GM19025 (cell line): ENCODE measurements around the gene ST3GAL3.

ENCODE experiments used
- ATAC-seq: cut with Tn5 transposase; IDR thresholded peaks from one replicate; pipeline ENCODE4 v1.9.1; 2021; ENCODE audit warnings: mild to moderate bottlenecking, low read depth, moderate library complexity; ENCODE audit not compliant: unreplicated experiment

The ST3GAL3 gene

DNA sequence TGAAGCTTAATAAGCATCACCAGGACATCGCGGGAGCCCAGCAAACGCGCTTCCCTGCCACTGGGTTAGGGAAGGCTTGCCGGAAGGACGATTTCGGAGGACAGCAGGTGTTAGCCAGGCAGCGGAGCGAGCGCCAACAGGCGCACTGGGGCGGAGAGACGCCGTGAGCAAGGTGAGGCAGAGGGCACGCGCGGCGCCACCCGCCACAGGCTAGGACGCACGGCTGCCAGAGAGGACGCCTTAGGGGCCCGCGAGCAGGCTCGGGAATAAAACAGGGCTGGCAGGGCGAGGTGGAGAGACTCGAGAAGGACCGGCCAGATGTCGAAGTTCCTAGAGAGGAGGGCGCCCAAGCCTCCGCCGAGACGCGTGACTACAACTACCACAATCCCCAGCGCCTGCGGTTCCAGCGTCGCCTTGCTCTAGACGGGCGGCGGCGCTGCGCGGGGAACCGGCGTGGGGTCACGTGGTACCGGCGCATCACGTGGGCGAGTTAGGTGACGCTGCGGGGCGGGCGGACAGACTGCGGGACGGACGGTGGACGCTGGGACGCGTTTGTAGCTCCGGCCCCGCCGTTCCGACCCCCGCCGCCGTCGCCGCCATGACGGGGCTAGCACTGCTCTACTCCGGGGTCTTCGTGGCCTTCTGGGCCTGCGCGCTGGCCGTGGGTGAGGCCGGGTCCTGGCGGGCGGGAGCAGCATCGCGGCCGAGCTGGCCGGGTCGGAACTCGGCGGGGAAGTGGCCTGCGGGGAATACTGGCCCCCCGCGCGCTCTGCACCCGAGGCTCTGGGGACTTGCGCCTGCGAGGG is 267.3 kb downstream of the ST3GAL3 start, which contains the start of gene ATP6V0B:
Gene ATP6V0B, plus strand, starts transcription at position 518 of the 806 bp plus-strand sequence. Its CDS starts 81 bp downstream, at position 599.
- peak; percentile 68 for ATAC-seq

DNA sequence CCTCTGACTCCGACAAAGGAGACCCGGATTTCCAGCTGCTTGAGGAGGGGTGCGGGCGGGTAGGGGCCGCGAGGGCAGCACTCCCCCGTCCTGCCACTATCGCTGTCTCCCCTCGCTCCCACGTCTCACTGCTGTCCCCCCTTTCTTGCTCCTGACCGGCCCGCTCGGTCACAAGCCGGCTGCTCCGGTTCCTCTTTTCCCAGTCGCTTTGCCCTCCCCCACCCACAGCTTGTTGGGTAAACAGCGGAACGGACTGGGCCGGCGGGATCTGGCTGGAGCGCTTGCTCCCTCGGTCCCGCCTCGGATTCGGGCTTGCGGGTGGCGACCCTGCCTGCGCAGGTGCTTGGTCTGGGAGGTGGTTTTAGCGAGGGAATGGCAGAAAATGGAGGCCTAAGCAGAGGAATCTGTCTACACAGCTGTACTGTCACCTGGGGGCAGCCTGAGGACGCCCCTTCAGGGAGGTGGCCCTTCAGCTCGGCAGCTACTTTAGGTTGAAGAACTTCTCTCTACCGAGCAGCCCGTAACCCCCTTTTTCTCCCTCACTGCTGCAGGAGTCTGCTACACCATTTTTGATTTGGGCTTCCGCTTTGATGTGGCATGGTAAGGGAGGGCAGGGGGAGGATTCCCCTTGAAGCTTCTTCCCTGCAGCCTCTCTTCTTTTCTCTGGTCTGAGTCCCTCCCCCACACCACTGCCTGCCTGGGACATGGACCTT is 268.1 kb downstream of the ST3GAL3 start:
- no peak for ATAC-seq

DNA sequence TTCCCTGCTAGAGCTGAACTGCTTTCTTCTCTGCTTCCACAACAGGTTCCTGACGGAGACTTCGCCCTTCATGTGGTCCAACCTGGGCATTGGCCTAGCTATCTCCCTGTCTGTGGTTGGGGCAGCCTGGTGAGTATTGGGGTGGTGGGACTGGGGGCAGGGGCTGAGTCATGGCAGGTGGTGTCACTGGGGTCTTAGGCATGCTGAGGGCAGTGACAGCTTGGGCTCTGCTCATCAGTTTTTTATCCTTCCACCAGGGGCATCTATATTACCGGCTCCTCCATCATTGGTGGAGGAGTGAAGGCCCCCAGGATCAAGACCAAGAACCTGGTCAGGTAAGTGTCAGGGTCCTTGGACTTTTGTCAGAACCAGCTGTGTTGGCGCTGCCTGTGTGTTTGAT is 268.7 kb downstream of the ST3GAL3 start:
- no peak for ATAC-seq

DNA sequence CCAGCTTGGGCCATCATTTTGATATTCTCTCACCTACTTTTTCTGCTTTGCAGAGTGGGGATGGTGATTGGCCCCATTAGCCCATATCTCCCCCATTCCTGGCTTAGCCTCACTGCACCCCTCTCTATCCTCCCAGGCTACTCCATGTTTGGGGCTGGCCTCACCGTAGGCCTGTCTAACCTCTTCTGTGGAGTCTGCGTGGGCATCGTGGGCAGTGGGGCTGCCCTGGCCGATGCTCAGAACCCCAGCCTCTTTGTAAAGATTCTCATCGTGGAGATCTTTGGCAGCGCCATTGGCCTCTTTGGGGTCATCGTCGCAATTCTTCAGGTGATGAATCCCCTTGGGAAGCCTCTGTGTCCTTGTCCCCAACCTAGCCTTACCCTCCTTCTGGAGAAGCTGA is 269.6 kb downstream of the ST3GAL3 start:
- no peak for ATAC-seq

DNA sequence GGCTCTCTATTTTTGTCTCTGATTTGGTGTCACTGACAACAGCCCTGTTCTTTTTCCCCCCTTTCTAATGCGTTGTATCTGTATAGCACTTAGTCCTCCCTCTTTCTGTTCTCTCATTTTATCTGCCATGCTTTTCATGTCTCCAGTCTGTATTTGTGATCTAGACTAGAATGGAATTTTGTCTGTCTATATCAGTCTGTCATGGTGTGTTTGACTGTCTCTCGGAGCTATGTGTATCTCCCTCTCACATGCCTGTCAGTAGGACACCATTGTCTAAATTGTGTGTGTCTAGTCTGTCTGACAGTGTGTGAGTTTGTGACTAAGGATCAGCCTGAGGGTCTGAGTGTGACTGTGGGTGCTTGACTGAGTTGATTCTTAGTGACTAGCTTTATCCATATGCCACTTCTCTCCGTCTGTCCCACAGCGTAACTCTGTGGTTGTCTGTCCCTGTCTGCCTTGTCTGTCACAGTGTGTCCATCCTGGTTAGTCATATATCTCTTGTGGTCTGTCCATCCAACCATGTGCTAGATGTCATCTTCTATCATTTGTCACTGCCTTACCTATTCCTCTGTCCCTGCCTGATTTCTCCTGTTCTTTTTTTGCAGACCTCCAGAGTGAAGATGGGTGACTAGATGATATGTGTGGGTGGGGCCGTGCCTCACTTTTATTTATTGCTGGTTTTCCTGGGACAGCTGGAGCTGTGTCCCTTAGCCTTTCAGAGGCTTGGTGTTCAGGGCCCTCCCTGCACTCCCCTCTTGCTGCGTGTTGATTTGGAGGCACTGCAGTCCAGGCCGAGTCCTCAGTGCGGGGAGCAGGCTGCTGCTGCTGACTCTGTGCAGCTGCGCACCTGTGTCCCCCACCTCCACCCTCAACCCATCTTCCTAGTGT is 270.3 kb downstream of the ST3GAL3 start:
- no peak for ATAC-seq

DNA sequence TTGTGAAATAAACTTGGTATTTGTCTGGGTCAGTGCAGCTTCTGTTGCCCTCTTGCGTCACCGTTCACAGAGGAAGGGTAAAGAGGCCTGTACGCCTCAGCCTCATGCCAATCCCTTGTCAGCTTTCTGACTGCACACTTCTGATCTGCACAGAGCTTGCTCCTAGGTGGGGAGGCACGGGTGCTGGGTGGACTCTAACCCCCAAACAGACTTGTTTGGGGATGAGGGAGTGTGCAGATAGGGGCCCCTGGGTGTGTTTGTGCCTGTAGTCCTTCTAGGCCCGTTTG is 270.9 kb downstream of the ST3GAL3 start:
- no peak for ATAC-seq

DNA sequence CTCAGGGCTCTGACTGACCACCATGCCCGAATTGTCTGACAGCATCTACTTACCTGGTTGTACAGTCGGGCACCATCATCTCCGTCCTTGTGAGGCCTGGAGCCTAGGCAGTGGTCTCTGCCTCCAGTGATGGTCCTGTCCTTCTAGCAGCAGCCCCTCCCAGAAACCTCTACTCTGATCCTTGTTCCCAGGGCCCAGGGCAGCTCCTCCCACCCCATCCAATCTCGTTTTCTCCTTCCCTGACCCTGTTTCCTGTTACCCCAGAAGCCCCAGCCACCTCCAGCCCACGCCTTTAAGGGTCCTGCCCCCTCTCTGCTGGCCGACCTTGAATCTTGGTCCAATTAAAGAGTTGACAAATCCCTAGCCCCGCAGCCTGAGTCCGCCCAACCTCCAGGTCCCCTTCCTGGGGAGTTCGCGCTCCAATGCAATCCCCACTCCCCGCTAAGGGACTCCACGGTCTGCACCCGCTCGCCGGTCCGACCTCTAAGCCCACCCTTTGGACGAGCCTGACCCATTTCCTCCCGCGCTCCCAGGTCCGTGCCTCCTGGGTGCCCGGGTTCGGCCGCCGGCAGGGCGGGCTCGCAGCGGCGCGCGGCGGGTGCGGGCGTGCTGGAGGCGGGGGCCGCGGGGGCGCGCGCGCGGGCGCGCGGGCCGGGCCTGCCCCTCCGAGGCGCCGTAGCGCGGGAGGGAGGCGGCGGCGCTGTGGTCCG is 271.4 kb downstream of the ST3GAL3 start, which contains the start of gene B4GALT2:
Gene B4GALT2, plus strand, starts transcription at position 660 of the 710 bp plus-strand sequence. CDS start 1,951 bp downstream, outside the sequence.
- no peak for ATAC-seq

DNA sequence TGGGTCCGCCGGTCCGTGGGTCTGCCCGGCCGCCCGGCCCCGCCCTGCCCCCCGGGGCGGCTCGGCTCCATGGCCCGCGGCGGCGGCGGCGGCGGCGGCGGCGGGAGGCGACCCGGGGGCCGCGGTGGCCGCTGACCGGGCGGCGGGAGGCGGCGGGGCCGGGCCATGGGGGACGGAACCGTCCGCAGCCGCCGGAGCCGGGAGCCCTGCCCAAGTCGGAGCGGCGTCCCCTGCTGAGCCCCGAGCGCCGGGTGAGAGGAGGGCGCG is 271.9 kb downstream of the ST3GAL3 start:
- ATAC-seq, result no peak

DNA sequence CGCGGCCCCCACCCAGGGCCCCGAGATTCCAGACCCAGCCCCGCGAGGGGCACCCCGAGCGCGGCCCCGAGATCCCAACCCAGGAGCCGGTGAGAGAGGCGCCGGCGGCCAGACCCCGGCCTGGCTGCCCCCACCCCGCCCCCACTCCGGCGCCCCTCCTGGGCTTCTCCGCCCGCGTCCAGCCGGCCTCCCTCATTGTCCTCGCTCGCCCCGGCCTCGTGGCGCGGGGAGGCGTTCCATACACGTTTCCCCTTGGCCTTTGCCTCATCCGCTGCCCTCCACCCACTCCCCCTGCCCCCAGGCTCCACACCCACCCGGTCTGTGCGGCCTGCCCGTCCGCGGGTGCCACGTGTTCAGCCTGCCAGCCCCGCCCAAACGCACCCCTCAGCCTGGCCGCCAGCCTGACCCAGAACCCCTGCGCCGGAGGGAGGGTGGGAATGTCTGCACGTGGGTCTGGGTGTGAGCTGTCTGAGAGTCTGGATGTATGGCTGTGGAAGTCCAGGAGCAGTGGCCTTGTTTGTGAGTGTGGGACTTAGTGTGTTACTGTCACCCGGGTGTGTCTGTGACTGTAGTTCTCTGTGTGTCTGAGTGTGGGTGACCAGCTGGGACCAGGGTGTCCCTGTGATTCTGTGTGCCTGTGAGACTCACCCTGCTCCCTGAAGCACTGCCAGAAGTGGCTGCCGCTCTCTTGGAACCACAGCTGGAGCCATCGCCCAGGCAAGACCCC is 272.4 kb downstream of the ST3GAL3 start:
- no peak for ATAC-seq

DNA sequence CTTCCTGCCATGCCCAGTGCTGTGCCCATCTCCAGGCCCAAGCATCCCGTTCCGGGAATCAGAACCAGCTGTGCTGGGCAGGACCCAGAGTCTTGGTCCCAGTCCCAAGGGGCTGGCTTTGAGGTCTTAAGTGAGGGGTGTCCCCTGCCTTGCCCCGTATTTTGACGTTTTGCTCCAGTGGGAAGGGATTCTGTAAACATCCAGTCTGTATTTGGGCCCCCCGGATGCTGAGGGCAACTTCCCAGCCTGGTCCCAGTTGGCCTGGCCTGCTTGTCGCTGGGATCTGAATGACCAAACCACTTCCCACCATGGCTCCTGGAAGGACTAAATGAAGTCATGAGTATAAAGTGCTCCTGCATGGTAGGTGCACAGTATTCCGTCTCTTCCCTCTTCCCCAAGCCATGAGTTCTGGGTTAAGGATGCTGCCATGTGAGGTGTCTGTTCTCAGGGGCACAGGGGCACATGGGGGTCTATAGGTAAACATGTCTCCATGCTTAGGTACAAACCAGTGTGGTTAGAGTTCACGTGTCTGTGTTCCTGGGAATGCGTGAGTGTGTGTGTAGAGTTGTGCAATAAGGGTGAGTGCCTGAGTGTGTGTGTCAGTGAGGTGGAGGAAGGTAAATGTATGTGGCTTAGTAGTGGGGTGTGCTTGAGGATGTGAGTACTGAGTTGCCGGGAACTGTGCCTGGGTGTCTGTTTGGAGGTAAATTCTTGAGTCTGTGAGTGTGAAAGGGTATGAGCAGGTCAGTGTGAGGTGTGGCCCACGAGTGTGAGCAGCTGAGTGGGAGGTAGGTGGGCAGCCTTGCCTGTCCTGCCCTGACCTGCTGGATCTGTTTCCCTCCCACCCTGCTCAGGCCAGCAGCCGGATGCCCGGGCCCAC is 273.2 kb downstream of the ST3GAL3 start:
- ATAC-seq, result no peak
